ENCODE measurements around the gene DCPS.
A peak's percentile ranks its signal among the peaks of the same experiment; 100 is the strongest.
"Not testable (repeated sequence)": the region's sequence is repeated elsewhere in the genome, so short reads cannot be mapped to it uniquely, and the experiment has no call there.

The DCPS gene

DNA sequence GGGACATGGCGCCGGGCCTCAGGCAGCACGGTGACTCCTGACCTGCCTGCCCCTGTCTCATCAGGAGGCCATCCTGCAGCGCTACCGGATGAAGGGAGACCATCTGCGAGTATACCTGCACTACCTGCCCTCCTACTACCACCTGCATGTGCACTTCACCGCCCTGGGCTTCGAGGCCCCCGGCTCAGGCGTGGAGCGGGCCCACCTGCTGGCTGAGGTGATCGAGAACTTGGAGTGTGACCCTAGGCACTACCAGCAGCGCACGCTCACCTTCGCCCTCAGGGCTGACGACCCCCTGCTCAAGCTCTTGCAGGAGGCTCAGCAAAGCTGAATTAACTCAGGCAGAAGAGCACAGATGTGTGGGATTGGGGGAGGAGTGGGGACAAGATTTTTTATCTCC is 41.4 kb downstream of the DCPS start:
- DNase-seq (ENCODE audit: low spot score), result no peak

DNA sequence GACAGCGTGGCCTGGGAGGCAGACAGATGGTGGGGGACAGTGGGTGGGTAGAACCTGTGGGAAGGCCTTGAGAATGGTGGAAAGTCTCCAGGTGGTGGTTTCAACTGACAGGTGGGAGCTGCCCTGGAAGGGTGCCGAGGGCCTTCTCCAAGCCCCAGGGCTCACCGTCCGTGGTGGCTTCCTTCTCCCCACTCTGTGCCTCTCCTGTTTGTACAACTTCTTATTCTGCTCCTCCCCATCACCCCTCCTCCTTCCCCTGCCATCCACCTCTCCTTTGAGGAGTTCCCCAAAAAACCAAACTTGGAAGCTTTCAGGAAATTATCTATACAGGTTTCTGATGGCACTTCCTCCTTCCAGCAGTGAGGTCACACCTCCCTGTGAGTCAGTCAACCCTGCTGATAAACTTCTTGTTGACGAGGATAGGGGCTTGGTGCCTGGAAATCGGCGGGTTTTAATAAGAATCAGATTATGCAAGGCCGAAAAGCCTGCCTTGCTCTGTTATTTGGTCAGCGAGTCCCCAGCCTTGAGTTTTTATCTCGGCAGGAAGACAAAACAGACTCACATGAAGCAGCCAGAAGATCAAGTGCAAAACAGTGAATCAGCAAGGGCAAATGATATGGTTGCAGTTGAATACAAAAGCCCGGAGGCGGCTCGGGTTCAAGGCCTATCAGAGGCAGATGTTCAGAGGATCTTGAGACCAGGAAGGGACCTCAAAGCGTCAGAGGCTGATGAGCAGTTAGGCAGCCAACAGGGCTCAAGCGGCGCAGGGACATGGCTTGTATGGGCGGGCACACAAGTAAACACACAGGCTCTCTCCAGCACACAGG is 42.1 kb downstream of the DCPS start:
- DNase-seq (ENCODE audit: low spot score), result peak; percentile 58

DNA sequence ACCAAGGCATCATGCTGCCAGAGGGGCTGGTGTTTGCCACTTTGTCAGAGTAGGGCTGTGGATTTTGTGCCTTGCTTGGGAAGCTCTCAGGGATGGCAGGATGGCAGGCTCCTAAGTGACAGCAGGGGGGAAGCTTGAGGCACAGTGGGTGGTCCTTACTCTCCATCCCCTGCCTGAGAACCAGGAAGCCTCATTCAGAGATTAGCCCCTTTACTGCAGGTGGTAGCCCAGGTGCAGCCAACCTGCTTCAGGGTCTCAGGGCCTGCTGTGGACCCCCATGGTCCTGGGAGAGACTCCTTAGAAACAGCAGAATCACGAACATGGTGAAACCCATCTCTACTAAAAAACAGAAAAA is 42.7 kb downstream of the DCPS start:
- no peak for DNase-seq (ENCODE audit: low spot score)

DNA sequence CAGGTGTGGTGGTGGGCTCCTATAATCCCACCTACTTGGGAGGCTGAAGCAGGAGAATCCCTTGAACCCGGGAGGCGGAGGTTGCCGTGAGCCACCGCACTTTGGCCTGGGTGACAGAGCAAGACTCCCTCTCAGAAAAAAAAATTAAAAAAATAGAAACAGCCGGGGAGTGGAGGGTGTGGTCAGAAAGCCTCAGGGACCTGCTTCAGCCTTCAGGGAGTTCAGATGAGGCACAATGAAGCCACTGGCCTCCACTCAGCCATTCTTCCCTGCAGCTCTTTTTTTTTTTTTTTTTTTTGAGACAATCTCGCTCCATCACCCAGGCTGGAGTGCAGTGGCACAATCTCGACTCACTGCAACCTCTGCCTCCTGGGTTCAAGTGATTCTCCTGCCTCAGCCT is 43.1 kb downstream of the DCPS start:
- not testable (repeated sequence) for DNase-seq (ENCODE audit: low spot score)

DNA sequence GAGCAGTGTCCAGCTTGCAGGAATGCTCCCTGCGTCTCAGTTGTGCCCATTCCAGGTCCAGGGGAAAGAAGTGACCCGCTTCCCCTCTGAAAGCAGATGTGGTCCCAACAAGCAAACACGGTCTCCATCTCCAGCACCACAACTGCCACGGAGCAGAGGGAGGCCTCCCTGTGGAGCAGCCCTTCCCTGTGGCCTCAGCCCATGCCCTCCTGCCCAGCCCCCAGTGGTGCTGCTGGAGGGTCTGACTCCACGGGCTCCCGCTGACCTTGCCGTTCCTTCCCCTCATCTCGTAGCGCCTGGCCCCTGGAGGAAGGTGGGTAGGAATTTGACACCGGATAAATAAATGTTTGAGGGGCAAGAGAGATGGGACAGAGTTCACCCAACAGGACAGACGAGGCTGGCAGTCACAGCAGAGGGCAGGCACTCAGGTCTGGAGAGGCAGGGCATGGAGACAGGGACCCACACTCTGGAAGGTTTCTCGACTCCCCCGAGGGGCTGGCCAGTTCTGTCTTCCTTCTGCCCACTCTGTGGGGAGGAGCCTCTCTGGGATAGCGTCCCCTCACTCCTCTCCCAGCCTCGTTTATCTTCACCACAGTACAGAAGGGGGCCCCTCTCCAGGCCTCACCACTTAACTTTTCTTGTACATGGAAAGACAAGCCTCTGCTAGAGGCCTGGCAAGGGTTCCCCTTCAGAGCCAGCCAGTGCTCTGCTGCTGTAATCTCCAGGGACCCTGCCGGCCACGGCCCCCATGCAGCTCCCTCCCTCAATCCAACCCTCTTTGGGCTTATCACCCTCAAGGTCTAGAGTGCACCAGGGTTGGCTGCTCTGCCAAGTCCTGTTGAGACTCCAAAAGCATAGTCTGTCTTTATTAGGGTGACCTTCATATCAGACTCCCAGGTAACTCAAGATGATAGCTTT is 44.1 kb downstream of the DCPS start:
- no peak for DNase-seq (ENCODE audit: low spot score)

DNA sequence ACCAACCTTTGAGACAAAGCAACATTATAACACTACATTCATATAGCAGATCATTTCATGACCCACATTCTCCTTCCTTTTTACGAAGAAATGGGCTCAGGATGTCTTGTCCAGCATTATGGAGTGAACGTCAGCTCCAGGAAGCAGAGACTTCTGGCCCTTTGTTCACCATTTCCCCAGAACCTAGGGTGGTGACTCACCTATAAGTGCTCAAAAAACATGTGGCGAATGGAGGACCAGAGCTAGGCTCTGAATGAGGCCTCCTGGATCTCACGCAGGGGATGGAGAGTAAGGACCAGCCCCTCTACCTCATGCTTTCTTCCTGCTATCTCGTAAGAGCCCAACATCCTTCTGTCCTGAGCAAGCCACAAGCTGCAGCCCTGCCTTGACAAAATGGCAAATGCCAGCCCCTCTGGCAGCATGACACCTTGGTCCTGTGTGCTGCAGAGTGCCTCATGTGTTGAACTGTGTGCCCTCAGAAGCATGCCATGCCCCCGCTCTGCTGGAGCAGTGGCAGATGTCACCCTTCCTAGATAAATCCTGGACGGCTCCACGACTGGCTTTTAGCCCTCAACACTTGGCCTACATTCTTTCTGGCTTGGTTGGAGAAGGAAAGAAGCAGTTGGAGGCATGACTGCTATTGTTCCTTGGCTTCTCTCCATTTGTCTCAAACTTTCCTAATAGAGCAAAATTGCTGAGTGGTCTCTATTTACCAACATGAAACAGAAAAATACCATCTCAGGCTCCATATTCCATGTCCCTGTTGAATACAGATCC is 45.1 kb downstream of the DCPS start:
- DNase-seq (ENCODE audit: low spot score), result peak; percentile 53

DNA sequence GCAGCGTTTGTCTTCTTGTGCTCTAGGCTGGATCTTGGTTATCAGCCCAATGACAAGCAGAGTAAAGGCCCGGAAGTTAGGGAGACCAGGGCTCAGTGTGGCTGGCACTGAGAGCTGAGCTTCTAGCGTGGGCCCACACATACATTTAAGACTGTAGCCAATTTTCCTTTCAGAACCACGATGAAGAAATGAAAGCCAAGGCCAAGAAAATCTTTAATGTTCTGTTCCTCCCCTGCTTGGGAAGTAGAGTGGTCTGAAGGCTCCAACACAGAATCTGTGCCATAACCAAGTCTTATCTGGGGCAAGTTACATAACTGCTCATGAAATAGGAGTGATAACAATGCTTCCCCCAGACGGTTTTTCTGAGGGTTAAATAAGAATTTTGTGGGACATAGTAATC is 47.0 kb downstream of the DCPS start:
- DNase-seq (ENCODE audit: low spot score), result no peak

DNA sequence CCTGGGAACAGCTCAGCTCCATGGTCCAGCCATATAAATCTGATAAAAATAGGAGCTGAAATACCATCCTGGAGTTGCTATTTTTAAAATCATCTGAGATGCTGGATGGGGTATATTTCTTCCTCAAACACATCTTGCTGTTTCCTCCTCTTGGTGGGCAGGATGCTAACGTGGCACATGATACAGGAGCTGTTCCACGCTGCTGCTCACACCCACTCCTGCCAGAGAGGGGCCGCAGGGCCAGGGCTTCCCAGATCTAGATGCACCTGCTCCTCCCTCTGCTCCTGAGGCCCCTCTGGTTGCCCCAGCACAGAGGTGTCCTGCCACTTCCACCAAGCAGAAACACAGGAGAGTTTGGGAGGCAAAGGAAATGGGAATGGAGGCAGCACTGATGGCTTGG is 48.3 kb downstream of the DCPS start:
- no peak for DNase-seq (ENCODE audit: low spot score)

DNA sequence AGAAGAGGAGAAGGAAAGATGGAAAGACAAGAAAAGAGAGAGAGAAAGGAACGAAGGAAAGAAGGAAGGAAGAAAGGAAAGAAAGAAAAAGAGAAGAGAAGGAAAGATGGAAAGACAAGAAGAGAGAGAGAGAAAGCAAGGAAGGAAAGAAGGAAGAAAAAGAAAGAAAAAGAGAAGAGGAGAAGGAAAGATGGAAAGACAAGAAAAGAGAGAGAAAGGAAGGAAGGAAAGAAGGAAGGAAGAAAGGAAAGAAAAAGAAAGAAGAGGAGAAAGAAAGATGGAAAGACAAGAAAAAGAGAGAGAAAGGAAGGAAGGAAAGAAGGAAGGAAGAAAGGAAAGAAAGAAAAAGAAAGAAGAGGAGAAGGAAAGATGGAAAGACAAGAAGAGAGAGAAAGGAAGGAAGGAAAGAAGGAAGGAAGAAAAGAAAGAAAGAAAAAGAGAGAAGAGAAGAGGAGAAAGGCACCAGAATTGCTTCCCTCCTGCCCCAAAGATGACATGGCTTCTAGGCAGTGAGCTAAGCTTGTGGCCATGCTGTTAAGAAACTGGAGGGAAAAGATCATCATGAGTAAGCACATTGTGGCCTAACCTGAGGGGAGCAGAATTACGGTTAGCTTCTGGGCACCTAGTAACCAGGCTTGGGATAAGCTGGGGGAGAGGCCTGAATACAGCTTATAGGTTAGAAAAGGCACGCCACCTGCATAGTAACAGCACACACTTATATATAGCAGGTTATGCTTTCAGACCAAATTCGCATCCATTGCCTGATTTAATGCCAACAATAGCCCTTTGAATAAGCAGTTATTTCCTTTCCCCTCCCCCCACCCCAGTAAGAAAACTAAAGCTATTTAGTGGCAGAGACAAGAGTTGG is 49.3 kb downstream of the DCPS start:
- peak; percentile 55 for DNase-seq (ENCODE audit: low spot score)

DNA sequence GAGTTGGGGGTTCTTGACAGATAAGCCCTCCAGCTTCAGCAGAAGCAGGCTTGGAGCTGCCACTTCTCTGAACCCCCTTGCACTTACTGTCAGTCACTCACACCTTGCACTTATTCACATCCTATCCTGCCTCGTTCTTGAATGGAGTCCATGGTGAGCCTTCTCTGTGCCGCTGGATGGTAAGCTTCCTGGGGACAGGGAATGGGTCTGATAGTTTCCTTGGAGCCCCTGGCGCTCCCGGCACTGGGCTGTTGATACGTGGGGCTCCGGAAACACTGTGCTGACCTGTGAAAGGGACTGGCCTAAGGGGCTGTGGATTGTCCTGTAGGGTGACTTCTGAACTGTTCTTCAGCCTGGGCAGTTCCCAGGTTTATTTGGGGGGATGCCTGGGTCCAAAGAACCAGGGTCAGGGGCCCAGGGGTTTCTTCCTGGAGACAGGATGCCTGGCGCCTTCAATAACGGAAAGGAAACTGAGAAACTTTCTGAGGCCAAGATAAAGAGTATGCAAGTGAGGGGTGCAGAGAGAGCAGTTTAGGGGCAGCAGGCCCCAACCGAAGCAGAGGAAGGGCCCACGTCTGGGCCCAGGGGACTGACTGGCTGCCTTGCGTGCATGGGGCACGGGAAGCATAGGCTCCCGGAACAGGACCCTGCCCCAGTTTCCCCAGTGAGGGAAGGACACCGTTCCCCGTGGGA is 50.9 kb downstream of the DCPS start:
- no peak for DNase-seq (ENCODE audit: low spot score)

DNA sequence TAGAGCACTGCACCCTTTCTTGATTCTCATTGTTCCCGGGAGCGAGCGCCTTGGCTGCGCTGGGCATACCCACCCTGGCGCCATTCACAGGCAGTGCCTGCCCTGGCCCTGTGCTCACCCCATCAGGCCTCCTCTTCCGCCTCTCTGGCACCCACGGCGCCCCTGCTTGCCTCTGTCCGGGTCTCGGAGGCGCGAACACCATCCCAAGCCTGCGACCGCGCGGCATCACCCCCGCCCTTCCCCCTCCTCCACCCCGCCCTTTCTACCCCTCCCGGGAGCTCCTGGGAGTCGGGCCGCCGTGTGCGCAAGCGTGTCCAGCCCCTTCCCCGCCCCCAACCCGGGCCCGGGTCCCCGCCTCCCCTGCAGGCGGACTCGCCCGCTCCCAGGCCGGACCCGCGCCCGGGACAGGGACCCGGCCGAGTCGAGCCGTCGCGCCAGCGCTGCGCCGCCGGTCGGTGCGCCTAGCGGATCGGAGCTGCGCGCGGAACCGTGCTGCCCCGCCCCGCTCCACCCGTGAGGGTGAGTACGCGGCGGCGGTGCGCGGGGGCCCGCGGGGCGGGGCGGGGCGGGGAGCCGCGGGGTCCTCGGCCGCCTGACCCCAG is 51.6 kb downstream of the DCPS start, which contains the start of gene ST3GAL4:
ST3GAL4 (plus strand) TSS at position 363 of the 602 bp plus-strand sequence. CDS start 50,470 bp downstream, outside the sequence.
- DNase-seq (ENCODE audit: low spot score), result peak; percentile 88

DNA sequence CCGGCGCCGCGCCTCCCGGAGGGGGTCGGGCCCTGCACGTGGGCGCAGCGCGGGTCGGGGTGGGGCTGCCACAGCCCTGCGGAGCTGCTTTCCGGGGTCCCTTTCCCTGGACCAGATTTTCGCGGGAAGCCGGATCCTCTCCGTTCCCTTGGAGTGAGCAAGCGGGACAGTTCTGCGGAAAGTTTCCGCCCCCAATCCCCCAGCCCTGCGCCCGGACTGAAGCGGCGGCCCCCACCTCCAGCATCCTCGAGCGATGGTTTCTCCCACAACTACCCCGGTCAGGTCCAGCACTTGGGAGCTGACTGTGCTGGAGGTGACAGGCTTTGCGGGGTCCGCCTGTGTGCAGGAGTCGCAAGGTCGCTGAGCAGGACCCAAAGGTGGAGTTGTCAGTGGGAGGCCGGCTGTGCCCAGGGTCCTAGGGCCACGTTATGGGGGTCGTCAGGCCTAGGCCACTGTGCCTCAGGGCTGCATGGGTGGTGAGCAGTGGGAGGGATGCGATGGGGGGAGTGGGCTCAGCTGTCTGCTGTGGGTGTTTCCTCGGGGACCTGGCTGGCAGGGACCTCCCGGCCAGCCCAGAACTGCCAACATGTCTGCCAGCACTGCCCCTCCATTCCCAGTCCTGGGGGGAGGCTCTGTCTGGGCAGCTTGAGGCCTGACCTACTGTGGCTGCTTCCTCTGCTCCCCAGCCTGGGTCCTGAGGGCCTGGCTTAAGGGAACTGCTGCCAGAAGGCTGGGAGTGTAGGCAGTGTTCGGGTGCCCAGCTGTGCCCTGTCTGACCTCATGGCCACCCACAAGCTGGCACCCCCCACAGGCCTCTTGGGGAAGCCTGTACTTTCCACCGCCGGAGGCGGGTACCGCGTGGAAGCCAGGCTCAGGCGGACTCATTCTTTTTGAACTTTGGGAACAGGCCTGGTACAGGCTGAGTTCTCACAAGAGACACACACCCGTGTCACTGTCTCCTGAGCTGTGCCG is 52.4 kb downstream of the DCPS start:
- DNase-seq (ENCODE audit: low spot score), result peak; percentile 48

DNA sequence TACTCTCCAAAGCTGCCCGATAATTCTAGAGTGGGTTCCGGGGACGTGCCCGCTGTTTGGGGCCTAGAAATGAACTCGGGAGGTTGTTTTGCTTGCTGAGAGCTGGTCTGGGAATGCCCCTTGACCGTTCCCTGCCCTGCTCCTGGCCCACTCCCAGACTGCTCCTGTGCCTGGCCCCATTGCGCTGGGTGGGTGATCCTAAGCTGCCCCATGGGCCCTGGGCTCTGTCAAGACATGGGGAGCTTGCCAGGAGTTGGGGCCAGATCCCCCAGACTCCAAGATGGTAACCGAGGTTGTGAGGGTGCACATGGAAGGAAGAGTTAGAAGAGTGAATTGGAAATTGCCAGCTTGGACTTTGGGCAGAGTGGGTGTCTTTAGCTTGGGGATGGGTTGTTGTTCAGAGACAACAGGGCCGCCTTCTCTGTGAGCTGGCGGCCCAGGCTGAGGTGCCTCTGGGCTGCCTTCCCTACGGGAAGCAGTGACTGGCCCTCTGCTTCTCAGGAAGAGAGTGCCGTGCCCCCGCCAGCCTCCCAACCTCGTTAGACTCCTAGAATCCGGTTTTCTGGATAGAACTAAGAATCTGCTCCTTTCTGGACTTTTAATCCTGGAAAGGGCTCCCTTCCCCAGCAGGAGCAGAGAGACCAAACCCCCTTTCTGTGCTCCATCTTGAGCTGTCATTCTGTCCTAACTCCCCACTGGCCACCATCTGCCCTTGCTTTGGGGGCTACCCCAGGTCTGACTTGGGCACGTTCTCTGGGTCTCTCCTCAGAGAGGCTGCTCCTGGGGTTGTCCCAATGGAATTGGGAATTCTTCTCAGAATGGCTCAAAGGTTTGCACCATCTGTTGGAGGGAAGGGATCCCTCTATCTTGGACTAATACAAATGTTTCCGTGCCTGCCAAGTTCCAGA is 53.4 kb downstream of the DCPS start:
- DNase-seq (ENCODE audit: low spot score), result peak; percentile 24

DNA sequence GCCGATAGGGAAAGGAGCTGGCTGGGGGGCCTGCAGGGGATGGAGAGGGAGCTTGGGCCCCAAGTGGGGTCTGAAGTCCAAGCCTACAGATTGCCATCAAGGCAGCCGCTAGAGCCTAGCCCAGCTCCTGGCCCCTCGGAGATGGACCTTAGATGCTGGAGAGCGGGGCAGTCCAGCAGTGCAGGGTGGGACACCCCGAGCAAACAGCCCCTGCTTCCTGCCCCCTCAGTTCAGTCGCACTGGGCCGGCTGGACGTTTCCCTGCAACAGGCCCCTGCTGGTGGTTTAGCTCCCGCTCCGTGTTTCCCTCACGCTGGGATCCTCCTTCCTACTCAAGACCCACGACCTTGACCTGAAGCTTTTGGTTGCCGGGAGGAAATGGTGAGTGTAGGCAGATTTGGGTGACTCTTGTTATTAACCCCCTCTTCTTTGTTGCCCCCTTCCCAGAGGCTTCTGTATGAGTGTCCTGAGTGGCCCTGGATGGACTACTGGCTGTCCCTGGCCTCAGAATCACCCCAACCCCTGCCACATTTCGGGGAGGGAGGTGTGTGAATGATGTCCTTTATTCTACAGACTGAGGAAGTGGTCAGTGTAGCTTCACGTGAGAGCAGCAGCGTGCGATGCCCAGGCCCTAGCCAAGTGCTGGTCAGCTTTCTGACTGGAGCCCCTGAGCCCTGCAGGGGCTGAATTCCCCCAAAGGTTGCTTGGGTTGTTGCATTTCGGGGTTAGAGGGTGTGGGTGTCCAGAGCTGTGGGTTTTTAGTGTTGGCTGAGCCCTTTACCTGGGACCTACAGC is 54.3 kb downstream of the DCPS start:
- peak; percentile 31 for DNase-seq (ENCODE audit: low spot score)

DNA sequence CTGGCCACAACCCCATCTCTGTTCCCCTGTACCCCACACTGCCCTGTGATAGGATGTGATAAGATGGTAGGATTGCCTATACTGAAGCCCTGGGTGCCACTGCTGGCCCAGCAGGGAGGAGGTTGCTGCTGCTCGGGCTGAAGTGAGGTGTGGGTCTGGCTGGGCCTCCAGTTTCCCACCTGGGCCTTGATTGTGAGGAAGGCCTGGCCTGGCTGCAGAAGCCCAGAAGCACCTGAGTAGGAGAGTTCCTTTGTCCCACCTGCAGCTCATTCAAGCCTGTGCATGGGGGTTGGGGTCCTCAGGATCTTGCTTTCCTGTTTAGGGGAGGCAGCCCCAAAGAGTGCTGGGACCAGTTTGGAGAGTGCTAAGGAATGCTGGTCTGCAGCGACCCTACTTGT is 54.9 kb downstream of the DCPS start:
- DNase-seq (ENCODE audit: low spot score), result no peak

DNA sequence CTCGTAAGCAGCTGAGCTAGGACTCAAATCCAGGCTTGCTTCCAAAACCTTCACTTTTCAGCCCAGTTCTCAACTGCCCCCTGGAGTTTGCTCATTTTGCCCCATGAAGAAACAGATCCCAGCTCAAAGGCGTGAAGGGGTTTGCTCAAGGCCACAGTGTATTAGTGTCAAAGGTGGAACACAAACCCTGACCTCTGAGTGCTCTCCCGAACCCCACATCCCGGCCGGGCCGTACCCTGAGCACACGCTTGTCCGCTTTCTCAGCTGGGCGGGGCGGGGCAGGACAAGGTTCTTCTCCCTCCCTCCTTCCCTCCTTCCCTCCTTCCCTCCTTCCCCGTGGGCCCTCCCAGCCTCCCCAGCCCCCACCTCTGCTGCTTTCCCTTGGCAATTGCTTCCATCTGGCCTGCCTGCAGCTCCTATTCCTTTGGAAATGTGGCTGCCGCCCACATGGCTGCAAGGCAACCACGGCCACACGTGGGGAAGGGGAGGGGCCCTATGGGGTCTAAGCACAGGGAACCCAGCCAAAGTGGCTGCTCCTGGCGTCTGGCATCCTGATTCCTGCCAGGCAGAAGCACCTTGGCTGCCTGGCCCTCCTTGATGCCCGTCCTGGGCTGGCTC is 55.7 kb downstream of the DCPS start:
- peak; percentile 81 for DNase-seq (ENCODE audit: low spot score)

DNA sequence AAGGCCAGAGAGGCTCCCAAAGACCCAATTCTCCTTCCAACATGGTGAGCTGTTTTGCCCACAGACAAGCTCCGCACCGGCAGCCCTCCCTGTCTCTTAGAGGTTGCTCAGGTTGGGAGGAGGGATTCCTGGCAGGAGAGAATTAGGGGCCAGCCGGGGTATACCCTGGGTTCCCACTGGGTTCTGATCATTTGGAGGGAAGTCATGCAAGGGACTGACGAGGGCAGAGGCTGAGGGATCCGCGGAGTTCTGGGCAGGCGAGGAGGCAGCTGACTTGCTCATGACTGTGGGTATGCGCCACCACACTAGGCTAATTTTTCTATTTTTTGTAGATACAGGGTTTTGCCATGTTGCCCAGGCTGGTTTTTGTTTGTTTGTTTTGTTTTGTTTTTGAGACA is 56.2 kb downstream of the DCPS start:
- DNase-seq (ENCODE audit: low spot score), result no peak
